BE2C (cell line): ENCODE results near the gene IL1RAPL2.
"Not testable (repeated sequence)": the region's sequence is repeated elsewhere in the genome, so short reads cannot be mapped to it uniquely, and the experiment has no call there.

Source experiments
- DNase-seq: peaks from one replicate; pipeline ENCODE4 v3.0.0-alpha.2; 2020
- H3K27me3 ChIP-seq: fragments of 250-450 bp; sonication (Bioruptor Pico); 2 replicates; pipeline ENCODE4 v1.5.1; 2020; ENCODE audit warnings: mild to moderate bottlenecking
- H3K36me3 ChIP-seq: fragments of 250-450 bp; sonication (Bioruptor Pico); 2 replicates; pipeline ENCODE4 v1.5.1; 2020; ENCODE audit warnings: mild to moderate bottlenecking
- H3K4me1 ChIP-seq: fragments of 250-450 bp; sonication (Bioruptor Pico); 2 replicates; pipeline ENCODE4 v1.5.1; 2020
- H3K4me3 ChIP-seq: 2 replicates; pipeline ENCODE4 v1.5.1; 2011; ENCODE audit warnings: low read depth, low read length
- H3K9me3 ChIP-seq: fragments of 250-450 bp; sonication (Bioruptor Pico); 2 replicates; pipeline ENCODE4 v1.5.1; 2020
- CTCF ChIP-seq: IDR thresholded peaks from 2 replicates; pipeline ENCODE4 v1.5.1; 2012; ENCODE audit warnings: mild to moderate bottlenecking, low read depth, low read length

Gene IL1RAPL2

GRCh38 chrX:104877504-104877903 is 311.5 kb downstream of the IL1RAPL2 start:
- Histone ChIP-seq H3K4me1 (no peaks in the 10 kb centered on the region), H3K9me3 (no peaks in the 10 kb centered on the region), H3K27me3 (no peaks in the 10 kb centered on the region), H3K36me3 (no peaks in the 10 kb centered on the region), H3K4me3 (no peak overlapping the region)
- no peak for TF ChIP-seq CTCF
- no peak for DNase-seq

DNA sequence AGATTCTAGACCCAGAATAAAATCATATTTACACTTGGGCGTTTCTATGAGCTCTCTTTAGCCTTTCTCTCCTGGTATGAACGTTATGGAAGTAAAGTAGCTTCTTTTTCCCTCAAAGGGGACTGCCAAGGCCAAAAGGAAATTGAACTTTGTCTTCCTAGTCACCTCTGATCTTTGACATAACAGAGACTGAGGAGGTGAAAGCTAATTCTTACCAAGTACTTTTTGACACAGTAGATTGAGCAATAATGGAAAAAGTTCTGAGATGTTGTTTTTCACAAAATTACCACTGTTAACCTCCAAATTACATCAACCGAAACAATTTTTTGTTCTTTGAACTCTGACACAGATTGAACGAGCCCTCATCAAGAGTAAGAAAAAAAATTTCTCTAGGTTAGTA is 336.1 kb downstream of the IL1RAPL2 start:
- Histone ChIP-seq H3K4me3 (no peak overlapping the region), H3K4me1 (no peaks in the 10 kb centered on the region), H3K9me3 (no peaks in the 10 kb centered on the region), H3K36me3 (no peaks in the 10 kb centered on the region), H3K27me3 (no peaks in the 10 kb centered on the region)
- DNase-seq = no peak
- TF ChIP-seq CTCF = no peak

GRCh38 chrX:104909694-104910093 is 343.7 kb downstream of the IL1RAPL2 start:
- H3K4me3 ChIP-seq, DNase-seq, H3K4me1 ChIP-seq, H3K9me3 ChIP-seq, H3K36me3 ChIP-seq, H3K27me3 ChIP-seq: not testable (repeated sequence)

- H3K27me3 ChIP-seq = no peaks in the 10 kb centered on the region
These were observed 347.3 kb downstream of the IL1RAPL2 start for GRCh38 chrX:104913348-104913747.

DNA sequence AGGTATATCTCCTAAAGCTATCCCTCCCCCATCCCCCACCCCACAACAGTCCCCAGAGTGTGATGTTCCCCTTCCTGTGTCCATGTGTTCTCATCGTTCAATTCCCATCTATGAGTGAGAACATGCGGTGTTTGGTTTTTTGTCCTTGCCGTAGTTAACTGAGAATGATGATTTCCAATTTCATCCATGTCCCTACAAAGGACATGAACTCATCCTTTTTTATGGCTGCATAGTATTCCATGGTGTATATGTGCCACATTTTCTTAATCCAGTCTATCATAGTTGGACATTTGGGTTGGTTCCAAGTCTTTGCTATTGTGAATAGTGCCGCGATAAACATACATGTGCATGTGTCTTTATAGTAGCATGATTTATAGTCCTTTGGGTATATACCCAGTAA is 348.7 kb downstream of the IL1RAPL2 start:
- DNase-seq, H3K36me3 ChIP-seq, H3K9me3 ChIP-seq, H3K4me1 ChIP-seq, H3K4me3 ChIP-seq, H3K27me3 ChIP-seq: not testable (repeated sequence)

More at GRCh38 chrX:104913348-104913747, 347.3 kb downstream of the IL1RAPL2 start:
- DNase-seq = no peak
- Histone ChIP-seq H3K4me3 (no peak overlapping the region), H3K9me3 (no peaks in the 10 kb centered on the region), H3K36me3 (no peaks in the 10 kb centered on the region), H3K4me1 (no peaks in the 10 kb centered on the region)
- no peak for TF ChIP-seq CTCF

GRCh38 chrX:104918122-104918521 is 352.1 kb downstream of the IL1RAPL2 start:
- TF ChIP-seq CTCF = no peak
- no peak for DNase-seq
- Histone ChIP-seq H3K27me3 (no peaks in the 10 kb centered on the region), H3K9me3 (no peaks in the 10 kb centered on the region), H3K4me3 (no peak overlapping the region), H3K4me1 (no peaks in the 10 kb centered on the region), H3K36me3 (no peaks in the 10 kb centered on the region)

DNA sequence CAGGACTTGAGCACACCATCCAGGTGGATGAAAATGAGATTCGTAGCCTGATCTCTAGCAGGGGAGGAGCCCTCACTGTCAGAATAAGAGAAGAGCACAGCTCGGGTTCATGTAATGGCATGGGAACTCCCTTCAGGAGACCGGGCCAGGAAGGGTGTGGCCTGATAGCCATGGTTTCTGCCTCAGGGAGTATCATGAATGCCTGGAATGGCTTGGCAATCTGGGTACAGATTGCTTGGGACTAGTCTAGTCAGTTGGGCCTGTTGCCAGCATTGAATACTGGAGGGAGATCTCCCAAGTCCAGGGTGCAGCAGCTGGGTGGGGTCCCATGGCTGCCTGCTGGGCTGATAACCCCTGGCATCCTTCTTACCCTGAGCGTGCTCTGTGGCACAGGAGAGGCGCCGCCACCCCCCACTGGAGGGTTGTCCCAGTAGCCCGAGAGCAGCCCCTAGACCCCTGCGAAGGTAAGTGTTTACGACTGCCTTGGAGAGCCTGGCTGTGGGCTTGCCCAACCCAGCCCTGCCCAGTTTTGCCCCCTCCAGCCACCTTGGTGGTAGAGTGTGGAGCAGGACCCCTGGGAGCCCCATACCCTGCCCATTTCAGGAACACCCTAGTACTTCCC is 355.7 kb downstream of the IL1RAPL2 start:
- Histone ChIP-seq H3K27me3 (no peaks in the 10 kb centered on the region), H3K4me1 (no peaks in the 10 kb centered on the region), H3K9me3 (no peaks in the 10 kb centered on the region), H3K4me3 (no peak overlapping the region), H3K36me3 (no peaks in the 10 kb centered on the region)
- TF ChIP-seq CTCF = no peak
- DNase-seq = peak; percentile 1
